NCI-H1092 (cell line): ENCODE measurements around the gene FXYD6.

ENCODE experiments used
- DNase-seq: peaks from one replicate; lab custom pipeline; 2025; lab: John Stamatoyannopoulos, UW

The FXYD6 gene

GRCh38 chr11:117792992-117793391 is 83.5 kb downstream of the FXYD6 start:
- no peak for DNase-seq

DNA sequence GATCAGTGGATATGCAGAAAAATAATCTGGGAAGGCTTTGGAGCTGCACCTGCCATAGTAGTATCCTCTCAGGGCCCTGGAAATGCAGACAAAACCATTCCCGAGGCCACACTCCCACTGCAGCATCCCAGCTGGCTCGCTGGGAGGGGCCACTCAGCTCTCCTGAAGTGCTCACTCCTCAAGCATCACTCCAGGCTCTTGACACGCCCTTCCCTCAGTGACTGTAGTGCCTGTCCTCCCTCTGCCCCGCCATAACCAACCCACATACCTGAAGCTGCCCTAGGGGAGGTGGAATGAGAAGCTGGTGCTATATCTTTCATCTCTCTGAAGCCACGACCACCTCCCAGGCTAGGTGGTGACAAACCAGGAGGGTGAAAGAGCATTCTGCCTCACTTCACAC is 84.2 kb downstream of the FXYD6 start:
- DNase-seq, result no peak

DNA sequence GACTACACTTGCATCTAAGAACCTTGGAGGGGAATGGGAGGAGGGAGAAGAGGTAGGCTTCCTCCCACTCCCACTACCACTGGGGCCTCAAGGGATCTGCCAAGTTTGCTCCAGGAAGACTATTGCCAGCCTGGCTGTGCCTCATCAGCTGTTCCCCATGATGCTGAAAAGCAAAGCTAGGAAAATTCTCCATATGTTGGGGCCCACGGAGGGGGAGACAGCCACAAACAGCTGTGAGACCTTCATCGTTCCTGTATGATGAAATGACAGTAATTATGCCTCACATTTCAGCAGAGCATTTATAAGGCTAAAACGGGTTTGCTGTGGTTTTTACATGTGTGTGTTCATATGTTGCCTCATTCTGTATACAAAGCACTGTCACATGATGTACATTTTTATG is 86.2 kb downstream of the FXYD6 start:
- no peak for DNase-seq

DNA sequence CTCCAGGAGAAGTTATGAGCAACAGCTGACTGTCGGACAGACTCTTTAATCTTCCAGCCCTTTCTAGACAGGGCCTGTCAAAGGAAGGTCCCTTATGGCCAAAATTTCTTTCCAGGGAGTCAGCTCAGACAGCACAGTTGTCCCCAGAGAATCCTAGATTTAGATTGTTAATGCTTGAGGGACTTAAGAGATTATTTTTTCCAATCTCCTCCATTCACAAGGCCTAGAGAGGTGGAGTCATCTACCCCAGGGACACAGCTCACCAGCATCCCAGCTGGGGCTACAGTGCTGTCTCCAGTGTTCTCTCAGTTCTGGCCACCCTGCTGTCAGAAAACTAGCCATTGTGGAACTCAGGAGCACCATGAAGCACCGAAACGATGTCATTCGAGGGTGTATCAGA is 87.2 kb downstream of the FXYD6 start:
- no peak for DNase-seq
